ENCODE measurements around the gene ETV1.

ETV1 gene

DNA sequence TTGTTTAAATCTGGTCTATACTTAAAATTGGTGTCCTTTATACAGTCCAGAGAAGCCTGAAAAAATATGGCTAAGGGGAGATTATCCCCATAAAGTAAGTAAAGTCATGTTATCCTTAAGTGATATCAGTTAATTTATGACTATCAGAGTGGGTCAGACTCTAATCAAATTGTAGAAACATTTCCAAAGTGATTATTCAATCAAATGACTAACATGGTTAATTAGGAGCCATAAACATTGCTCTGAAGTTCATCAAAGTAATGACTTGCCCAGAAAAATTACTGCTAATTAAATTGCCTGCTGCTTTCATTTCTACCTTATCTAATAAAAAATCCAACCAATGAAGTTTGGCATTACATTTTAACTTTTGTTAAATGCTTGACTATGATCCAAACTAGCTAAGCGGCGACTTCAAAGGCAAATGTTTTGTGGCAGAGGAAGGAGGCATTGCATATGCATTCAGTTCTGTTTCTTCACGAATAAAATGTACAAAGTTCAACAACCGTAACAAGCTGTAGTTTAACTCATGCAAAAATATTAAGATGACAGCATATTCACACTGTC is 76.7 kb downstream of the ETV1 start:
- H3K4me2 ChIP-seq (ENCODE audit: low read depth, low read length): no peak overlapping the region
- no peaks in the 10 kb centered on the region for H3K4me1 ChIP-seq (ENCODE audit: low read length)

GRCh38 chr7:13911909-13912308 is 77.6 kb downstream of the ETV1 start:
- no peak overlapping the region for H3K27ac ChIP-seq (ENCODE audit: low read length)
- H3K4me1 ChIP-seq (ENCODE audit: low read length): no peaks in the 10 kb centered on the region
- H4K20me1 ChIP-seq (ENCODE audit: insufficient read depth, low read length): no peaks in the 10 kb centered on the region
- TF ChIP-seq CTCF (IDR thresholded peaks at IDR 0.05; ENCODE audit: low read length) (no peak), EZH2phosphoT487 (IDR thresholded peaks at IDR 0.05; ENCODE audit: low read length) (no peak), EZH2 (optimal IDR thresholded peaks at IDR 0.05; ENCODE audit: low read depth, low read length) (no peak)
- H3K9me3 ChIP-seq (replicated peaks; ENCODE audit: insufficient read depth, low read length): no peaks in the 10 kb centered on the region
- no peak overlapping the region for H2AFZ ChIP-seq (ENCODE audit: low read length)
- H3K36me3 ChIP-seq (replicated peaks; ENCODE audit: insufficient read depth, low read length): no peaks in the 10 kb centered on the region
- no peak overlapping the region for H3K9ac ChIP-seq (ENCODE audit: low read length)
- H3K79me2 ChIP-seq (ENCODE audit: low read length): no peaks in the 10 kb centered on the region
- no peak overlapping the region for H3K4me2 ChIP-seq (ENCODE audit: low read depth, low read length)
- no peaks in the 10 kb centered on the region for H3K9me2 ChIP-seq (replicated peaks; ENCODE audit: insufficient read depth, low read length)
- H3F3A ChIP-seq (ENCODE audit: insufficient read depth, low read length): no peaks in the 10 kb centered on the region
- no peak for DNase-seq
- H3K4me3 ChIP-seq (ENCODE audit: low read length): no peak overlapping the region
- no peaks in the 10 kb centered on the region for H3K27me3 ChIP-seq (replicated peaks; ENCODE audit: insufficient read depth, low read length)

More for the DNA sequence above, 76.7 kb downstream of the ETV1 start:
- H3K27me3 ChIP-seq (replicated peaks; ENCODE audit: insufficient read depth, low read length): no peaks in the 10 kb centered on the region
- H3K27ac ChIP-seq (ENCODE audit: low read length): no peak overlapping the region
- H3F3A ChIP-seq (ENCODE audit: insufficient read depth, low read length): no peaks in the 10 kb centered on the region
- no peak for TF ChIP-seq EZH2 (optimal IDR thresholded peaks at IDR 0.05; ENCODE audit: low read depth, low read length)
- no peak for TF ChIP-seq EZH2phosphoT487 (IDR thresholded peaks at IDR 0.05; ENCODE audit: low read length)
- TF ChIP-seq CTCF (IDR thresholded peaks at IDR 0.05; ENCODE audit: low read length): no peak
- H3K4me3 ChIP-seq (ENCODE audit: low read length): no peak overlapping the region
- H3K36me3 ChIP-seq (replicated peaks; ENCODE audit: insufficient read depth, low read length): no peaks in the 10 kb centered on the region
- no peak overlapping the region for H2AFZ ChIP-seq (ENCODE audit: low read length)
- no peaks in the 10 kb centered on the region for H3K9me2 ChIP-seq (replicated peaks; ENCODE audit: insufficient read depth, low read length)
- DNase-seq: no peak
- H3K79me2 ChIP-seq (ENCODE audit: low read length): no peaks in the 10 kb centered on the region
- no peaks in the 10 kb centered on the region for H4K20me1 ChIP-seq (ENCODE audit: insufficient read depth, low read length)
- H3K9ac ChIP-seq (ENCODE audit: low read length): no peak overlapping the region
- H3K9me3 ChIP-seq (replicated peaks; ENCODE audit: insufficient read depth, low read length): no peaks in the 10 kb centered on the region

DNA sequence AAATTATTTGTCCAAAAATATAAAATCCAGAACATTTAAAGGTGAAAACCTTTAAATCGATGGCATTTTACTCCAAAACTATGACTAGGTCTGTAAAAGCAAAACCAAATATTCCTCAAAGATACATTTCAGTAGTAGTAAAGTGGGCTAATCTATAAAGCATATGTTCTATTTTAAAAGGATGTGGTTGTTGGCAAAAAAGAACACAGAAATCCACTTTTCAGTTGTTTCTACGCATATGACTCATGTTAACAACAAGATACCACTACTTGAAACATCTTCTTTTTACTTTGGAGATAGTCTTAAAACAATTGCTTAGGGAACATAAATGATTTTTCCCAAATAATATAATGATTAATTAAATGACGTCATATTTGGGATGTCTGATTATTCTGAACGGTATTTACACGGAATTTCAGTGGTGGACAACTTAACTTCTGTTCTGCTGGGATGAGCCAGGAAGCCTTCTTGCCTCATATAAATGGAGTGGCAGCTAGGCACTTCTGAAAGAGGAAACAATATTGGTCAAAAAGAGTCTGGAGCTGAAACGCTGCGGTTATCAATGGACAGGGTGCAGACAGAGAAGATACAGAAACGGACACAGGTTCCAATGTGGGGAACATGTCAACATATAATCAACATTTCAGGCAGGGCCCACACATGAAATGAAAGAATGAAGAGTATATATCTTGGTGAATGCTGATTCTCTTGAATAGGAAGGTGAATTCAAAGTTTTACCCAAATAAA is 78.5 kb downstream of the ETV1 start:
- DNase-seq: no peak
- no peak for TF ChIP-seq CTCF (IDR thresholded peaks at IDR 0.05; ENCODE audit: low read length)
- no peak for TF ChIP-seq EZH2phosphoT487 (IDR thresholded peaks at IDR 0.05; ENCODE audit: low read length)
- no peak for TF ChIP-seq EZH2 (optimal IDR thresholded peaks at IDR 0.05; ENCODE audit: low read depth, low read length)
- no peak overlapping the region for H3K4me3 ChIP-seq (ENCODE audit: low read length)
- H3K27me3 ChIP-seq (replicated peaks; ENCODE audit: insufficient read depth, low read length): no peaks in the 10 kb centered on the region
- H3K79me2 ChIP-seq (ENCODE audit: low read length): no peaks in the 10 kb centered on the region
- no peaks in the 10 kb centered on the region for H3K4me1 ChIP-seq (ENCODE audit: low read length)
- no peak overlapping the region for H3K4me2 ChIP-seq (ENCODE audit: low read depth, low read length)
- H3K27ac ChIP-seq (ENCODE audit: low read length): no peak overlapping the region
- H3K9ac ChIP-seq (ENCODE audit: low read length): no peak overlapping the region
- H3K36me3 ChIP-seq (replicated peaks; ENCODE audit: insufficient read depth, low read length): no peaks in the 10 kb centered on the region
- no peak overlapping the region for H2AFZ ChIP-seq (ENCODE audit: low read length)
- H3K9me2 ChIP-seq (replicated peaks; ENCODE audit: insufficient read depth, low read length): no peaks in the 10 kb centered on the region
- H3K9me3 ChIP-seq (replicated peaks; ENCODE audit: insufficient read depth, low read length): no peaks in the 10 kb centered on the region
- H3F3A ChIP-seq (ENCODE audit: insufficient read depth, low read length): no peaks in the 10 kb centered on the region
- H4K20me1 ChIP-seq (ENCODE audit: insufficient read depth, low read length): no peaks in the 10 kb centered on the region

Data from MM.1S (cell line).